Testis (tissue), 3 donors: ENCODE data around the gene CDIPT. TPM values are rescaled to one million over a fixed set of nuclear protein-coding genes. Genes with fewer than 3 reads are reported as not detected.
A peak's percentile ranks its signal among the peaks of the same experiment; 100 is the strongest.

ENCODE experiments used
- DNase-seq: peaks from one replicate; pipeline ENCODE4 v3.0.0-alpha.2; 2019
- H3K27ac ChIP-seq, 2 donors: fragments of 200-600 bp; sonication (generic); one replicate each; pipeline ENCODE4 v1.5.1; 2019
- H3K27me3 ChIP-seq: fragments of 200-600 bp; sonication (generic); one replicate; pipeline ENCODE4 v1.5.1; 2019
- H3K36me3 ChIP-seq: fragments of 200-600 bp; sonication (generic); one replicate; pipeline ENCODE4 v1.5.1; 2017; ENCODE audit warnings: low read depth; ENCODE audit errors: missing control alignments
- H3K4me1 ChIP-seq: fragments of 200-600 bp; sonication (generic); one replicate; pipeline ENCODE4 v1.5.1; 2019
- H3K4me3 ChIP-seq, 2 donors: fragments of 200-600 bp; sonication (generic); one replicate each; pipeline ENCODE4 v1.5.1; 2017 to 2019
- H3K9me3 ChIP-seq: fragments of 200-600 bp; sonication (generic); one replicate; pipeline ENCODE4 v1.5.1; 2017
- CTCF ChIP-seq, 3 experiments: fragments of 450-650 bp in 2 of 3; fragments of 200-600 bp in 1 of 3; sonication (generic) in 1 of 3; IDR thresholded peaks; one replicate each; pipeline ENCODE4 v1.5.1; 2016 to 2019; ENCODE audit warnings: antibody characterized with exemption in 3 of 3, mild to moderate bottlenecking in 2 of 3, moderate library complexity in 1 of 3
- POLR2A ChIP-seq: fragments of 450-650 bp; IDR thresholded peaks from one replicate; pipeline ENCODE4 v1.6.1; 2017; ENCODE audit warnings: antibody characterized with exemption, mild to moderate bottlenecking, moderate library complexity
- WGBS, 2 donors: methylation state at CpG; one replicate each; pipeline ENCODE4 v1.1.5; 2018; 5-methylcytosine and 5-hydroxymethylcytosine counted together
- intact Hi-C: fragments of 100-400 bp; cut with DNase I; formaldehyde crosslinking; loops from one replicate; pipeline ENCODE4 v1.15.1; 2023; ENCODE audit warnings: low total_unique reads
- polyA plus RNA-seq: library from polyadenylated mRNA; stranded (reverse); fragments of 350-450 nt; fragmentation: Illumina TruSeq; extraction: RNeasy Lipid Tissue Mini Kit (QIAGEN cat#74804); gene quantifications from one replicate; pipeline ENCODE4 v1.2.3, GENCODE V29; 2014; ENCODE audit warnings: low read depth, low replicate concordance; ENCODE audit not compliant: insufficient read depth
- total RNA-seq, 2 donors: library from RNA; depleted of rRNA; stranded (reverse); fragments of >200 nt; gene quantifications; one replicate each; pipeline ENCODE4 v1.2.3, GENCODE V29; 2016

CDIPT gene
- total and polyA plus RNA-seq, 3 donors from 2014 or later, result 68.7 to 100 (median 90.3) TPM

GRCh38 chr16:29900102-29900887, 37.3 kb upstream of the CDIPT start, which contains the start of gene ASPHD1:
TSS of gene ASPHD1 (plus strand) at chr16:29900488. CDS start at chr16:29900972, 484 bp downstream.
- peak within 1 kb of the TSS in 1 of 2 donors; percentile 17 for H3K27ac ChIP-seq
- TF ChIP-seq POLR2A (no peak), CTCF (IDR thresholded peaks at IDR 0.05) (no peak)
- intact Hi-C loops, result no loop called here

GRCh38 chr16:29899516-29900101, 36.6 kb upstream of the CDIPT start, which contains the start of gene SEZ6L2:
TSS of gene SEZ6L2 (minus strand) at chr16:29899550. CDS start at chr16:29899019, 531 bp downstream.
- H3K4me3 ChIP-seq, result peak within 1 kb of the TSS; percentile 49 to 67
- no peaks in the 10 kb centered on the region for H3K27me3 ChIP-seq
- intact Hi-C loops, result no loop called here
- H3K36me3 ChIP-seq, result no peaks in the 10 kb centered on the region
- H3K9me3 ChIP-seq, result no peaks in the 10 kb centered on the region
- H3K4me1 ChIP-seq, result no peaks in the 10 kb centered on the region
- peak within 1 kb of the TSS in 1 of 2 donors; percentile 17 for H3K27ac ChIP-seq
- WGBS, 2 donors, result 1% methylated on average over 24 to 29 of the region's 29 CpGs
- DNase-seq, result peak; percentile 81
- TF ChIP-seq CTCF (IDR thresholded peaks at IDR 0.05) (no peak), POLR2A (no peak)

More at GRCh38 chr16:29900102-29900887, 37.3 kb upstream of the CDIPT start, which contains the start of gene ASPHD1:
- 0 to 1% methylated on average over 18 to 58 of the region's 67 CpGs for WGBS, 2 donors
- Histone ChIP-seq H3K4me1 (no peaks in the 10 kb centered on the region), H3K27me3 (no peaks in the 10 kb centered on the region), H3K9me3 (no peaks in the 10 kb centered on the region), H3K36me3 (no peaks in the 10 kb centered on the region), H3K4me3 (peak within 1 kb of the TSS; percentile 49 to 67)
- peak; percentile 80 for DNase-seq

GRCh38 chr16:29898804-29899515, 35.9 kb upstream of the CDIPT start:
- no peaks in the 10 kb centered on the region for H3K36me3 ChIP-seq
- WGBS, 2 donors, result 1 to 2% methylated on average over 25 of the region's 25 CpGs
- no peak for DNase-seq
- no peaks in the 10 kb centered on the region for H3K27me3 ChIP-seq
- H3K27ac ChIP-seq, result no peak overlapping the region
- intact Hi-C loops, result no loop called here
- H3K9me3 ChIP-seq, result no peaks in the 10 kb centered on the region
- H3K4me3 ChIP-seq, result peak overlapping the region in 1 of 2 donors; percentile 67
- no peak for TF ChIP-seq POLR2A
- TF ChIP-seq CTCF (IDR thresholded peaks at IDR 0.05), result no peak
- H3K4me1 ChIP-seq, result no peaks in the 10 kb centered on the region

- no peaks in the 10 kb centered on the region for H3K9me3 ChIP-seq
- H3K36me3 ChIP-seq, result no peaks in the 10 kb centered on the region
- no peak for DNase-seq
- TF ChIP-seq POLR2A (no peak), CTCF (IDR thresholded peaks at IDR 0.05) (no peak)
- H3K27me3 ChIP-seq, result no peaks in the 10 kb centered on the region
- no peak overlapping the region for H3K4me3 ChIP-seq
- intact Hi-C loops, result no loop called here
- WGBS, 2 donors, result 22 to 28% methylated on average over 9 of the region's 9 CpGs
- no peak overlapping the region for H3K27ac ChIP-seq
- H3K4me1 ChIP-seq, result no peaks in the 10 kb centered on the region
Observed at GRCh38 chr16:29898135-29898803, 35.2 kb upstream of the CDIPT start.
